ENCODE results near the gene RWDD3.

The RWDD3 gene

GRCh38 chr1:95282518-95282895 lies 48.5 kb downstream of the RWDD3 start:
- no peak for DNase-seq (ENCODE audit: low read depth in 2 of 2)

GRCh38 chr1:95284420-95284819 lies 50.4 kb downstream of the RWDD3 start:
- no peak for DNase-seq (ENCODE audit: low read depth in 2 of 2)

DNA sequence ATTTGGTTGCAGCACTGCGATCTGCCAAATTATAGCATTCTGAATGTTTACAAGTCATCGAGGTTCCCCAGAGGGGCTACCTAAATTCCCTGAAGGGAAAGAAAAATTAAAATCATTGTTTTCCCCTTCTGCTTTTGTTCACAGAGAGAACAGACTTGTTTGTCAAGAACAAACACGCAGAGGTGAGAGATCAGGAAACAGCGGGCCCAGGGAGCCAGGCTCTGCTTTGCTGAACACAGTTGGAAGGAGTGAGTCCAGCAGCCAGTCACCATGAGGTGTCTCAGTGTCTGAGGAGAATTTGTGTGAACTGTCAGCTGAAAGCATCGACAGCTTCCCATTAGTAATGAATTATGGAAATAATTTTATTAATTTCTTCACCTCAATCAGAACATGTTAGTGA lies 52.5 kb downstream of the RWDD3 start:
- no peak for DNase-seq (ENCODE audit: low read depth in 2 of 2)

DNA sequence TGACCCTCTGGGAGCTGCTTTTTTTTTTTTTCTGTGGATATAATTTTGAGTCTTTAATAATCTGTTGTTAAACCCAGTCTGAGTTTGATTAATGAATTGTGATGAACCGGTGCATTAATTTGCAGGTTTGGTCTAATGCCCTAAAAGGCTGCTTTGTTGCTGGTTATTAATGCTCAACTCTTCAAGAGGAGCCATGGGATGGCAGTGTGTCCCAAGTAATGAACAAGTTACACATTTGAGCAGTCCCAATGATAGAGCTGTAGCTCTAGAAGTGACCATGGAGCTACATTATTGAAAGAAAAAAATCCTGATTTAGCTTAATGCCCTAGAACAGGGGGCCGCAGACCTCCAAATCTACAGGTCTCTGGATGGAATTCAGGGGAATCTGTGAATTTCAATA lies 53.1 kb downstream of the RWDD3 start:
- DNase-seq (ENCODE audit: low read depth in 2 of 2) = no peak

DNA sequence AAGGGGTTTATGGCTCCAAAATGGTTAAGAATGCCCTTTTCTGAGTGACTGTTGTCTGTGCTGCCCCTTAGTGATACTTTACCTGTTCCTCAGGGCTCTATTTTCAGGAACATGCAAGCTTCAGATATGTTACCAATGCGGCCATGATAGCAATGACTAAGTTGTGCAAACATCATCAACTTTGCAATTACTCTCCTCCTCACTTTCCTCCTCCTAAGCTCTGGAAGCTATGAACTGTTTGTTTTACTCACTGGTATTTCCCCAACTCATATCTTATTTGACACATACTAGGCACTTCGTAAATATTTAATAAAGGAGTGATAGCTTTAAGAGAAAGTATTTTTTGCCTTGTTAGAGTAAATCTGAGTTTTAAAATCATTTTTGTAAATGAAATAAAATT lies 53.8 kb downstream of the RWDD3 start:
- no peak for DNase-seq (ENCODE audit: low read depth in 2 of 2)
